Ectodermal cell (in vitro differentiated cells): Measurements from ENCODE around the gene CTNNA3.
"Not testable (repeated sequence)": the region's sequence is repeated elsewhere in the genome, so short reads cannot be mapped to it uniquely, and the experiment has no call there.

Source experiments
- H3K27ac ChIP-seq: 2 replicates; pipeline ENCODE4 v1.7.0; 2013; ENCODE audit warnings: mild to moderate bottlenecking, low read depth, low read length; ENCODE audit not compliant: insufficient read depth, poor library complexity, severe bottlenecking
- H3K27me3 ChIP-seq: 2 replicates; pipeline ENCODE4 v1.7.0; 2013; ENCODE audit warnings: mild to moderate bottlenecking, low read length; ENCODE audit not compliant: insufficient read depth, control insufficient read depth, poor library complexity, severe bottlenecking
- H3K36me3 ChIP-seq: one replicate; pipeline ENCODE4 v1.7.0; 2013; ENCODE audit warnings: low read length; ENCODE audit not compliant: control insufficient read depth, insufficient read depth
- H3K4me1 ChIP-seq: one replicate; pipeline ENCODE4 v1.7.0; 2013; ENCODE audit warnings: low read length; ENCODE audit not compliant: control insufficient read depth, insufficient read depth
- H3K4me3 ChIP-seq: 2 replicates; pipeline ENCODE4 v1.7.0; 2013; ENCODE audit warnings: low read depth, low read length, control low read depth; ENCODE audit not compliant: insufficient read depth
- H3K9me3 ChIP-seq: 2 replicates; pipeline ENCODE4 v1.7.0; 2013; ENCODE audit warnings: mild to moderate bottlenecking, low read length, moderate library complexity; ENCODE audit not compliant: control insufficient read depth
- whole genome bisulfite sequencing, 2 experiments: methylation state at CpG; one replicate each; pipeline ENCODE4 v1.1.7; 2013; ENCODE audit warnings: missing lambda C conversion rate in 2 of 2; 5-methylcytosine and 5-hydroxymethylcytosine counted together

The CTNNA3 gene

DNA sequence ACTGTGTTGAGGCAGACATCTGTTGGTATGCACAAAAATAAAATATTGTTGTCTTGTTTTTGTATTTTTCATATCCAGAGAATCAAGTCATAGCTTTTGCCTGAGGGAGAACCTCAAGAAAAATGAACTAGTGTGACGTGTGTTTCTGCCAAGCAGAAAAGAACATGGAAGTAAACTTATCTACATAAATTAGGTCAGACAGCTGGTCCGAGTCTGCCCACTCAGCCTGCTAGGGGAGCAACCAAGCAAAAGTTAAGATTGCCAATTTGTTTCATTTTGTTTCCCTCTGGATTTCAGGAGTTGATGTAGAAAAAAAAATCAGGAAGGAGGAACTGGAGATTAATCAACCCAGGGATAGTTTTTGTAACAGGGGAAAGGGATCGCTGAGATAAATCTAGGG is 1342.6 kb downstream of the CTNNA3 start:
- H3K4me3 ChIP-seq = no peak overlapping the region
- 93 to 94% methylated on average over 3 of the region's 3 CpGs for WGBS, 2 experiments
- no peaks in the 10 kb centered on the region for H3K9me3 ChIP-seq
- no peaks in the 10 kb centered on the region for H3K36me3 ChIP-seq
- H3K27me3 ChIP-seq = no peaks in the 10 kb centered on the region
- no peaks in the 10 kb centered on the region for H3K4me1 ChIP-seq
- H3K27ac ChIP-seq = no peak overlapping the region

DNA sequence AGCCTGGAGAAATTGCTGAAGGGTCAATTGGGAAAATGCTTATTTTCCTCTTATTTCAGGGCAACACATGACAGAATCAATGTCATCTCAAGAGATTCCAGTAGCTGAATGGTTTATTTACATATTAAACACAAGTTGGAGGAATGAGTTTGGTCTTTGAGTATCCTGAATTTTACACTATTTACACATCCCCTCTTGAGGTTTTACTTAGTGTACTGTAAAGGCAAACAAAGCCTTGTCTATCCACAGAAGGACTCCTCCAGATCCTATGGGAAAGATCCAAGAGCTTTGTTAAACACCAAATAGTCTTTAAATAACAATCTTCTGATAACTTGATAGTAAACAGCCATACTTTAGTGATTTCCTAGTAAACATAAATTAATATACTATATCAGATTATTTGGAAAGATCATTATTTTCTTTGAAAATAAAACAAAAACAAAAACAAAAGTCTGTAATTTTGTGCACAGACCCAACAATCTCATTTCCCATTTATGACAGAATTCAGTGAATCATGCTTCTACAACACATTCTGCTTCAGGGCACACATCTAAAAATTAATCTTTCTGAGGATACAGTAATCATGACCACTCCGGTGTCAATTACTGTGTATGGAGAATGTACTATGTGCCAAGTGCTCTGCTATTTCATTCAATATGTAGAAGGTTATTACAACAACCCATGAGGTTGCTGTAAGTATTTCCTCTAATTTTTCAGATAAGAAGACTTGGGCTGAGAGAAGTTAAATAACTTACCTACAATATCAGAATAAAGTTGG is 1345.2 kb downstream of the CTNNA3 start:
- no peak overlapping the region for H3K4me3 ChIP-seq
- WGBS, 2 experiments = 86% methylated on average over 1 of the region's 1 CpG; no CpG with 5 or more reads in 1 of the 2 experiments
- H3K27ac ChIP-seq = no peak overlapping the region

DNA sequence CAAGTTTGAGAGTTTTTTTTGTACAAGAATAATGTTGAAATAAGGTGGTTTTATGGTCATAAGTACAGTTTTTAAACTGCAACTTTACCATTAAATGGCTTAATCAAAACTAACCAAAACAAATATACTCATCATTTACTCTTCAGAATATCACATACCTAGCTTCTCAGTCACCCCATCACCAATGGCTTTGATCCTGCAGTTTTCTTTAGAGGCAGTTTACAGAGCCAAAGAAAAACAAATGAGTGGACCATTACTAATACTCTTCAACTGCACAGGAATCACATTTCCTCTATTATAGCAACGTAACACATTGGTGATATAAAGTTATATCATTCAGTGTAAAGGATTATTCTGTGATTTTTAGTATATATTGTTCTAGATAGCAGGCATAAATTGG is 1346.3 kb downstream of the CTNNA3 start:
- H3K36me3 ChIP-seq = no peaks in the 10 kb centered on the region
- WGBS, 2 experiments = 86% methylated on average over 1 of the region's 1 CpG; no CpG with 5 or more reads in 1 of the 2 experiments
- no peaks in the 10 kb centered on the region for H3K9me3 ChIP-seq
- H3K4me1 ChIP-seq = no peaks in the 10 kb centered on the region
- no peak overlapping the region for H3K4me3 ChIP-seq
- no peaks in the 10 kb centered on the region for H3K27me3 ChIP-seq
- H3K27ac ChIP-seq = no peak overlapping the region

More for the DNA sequence above, 1345.2 kb downstream of the CTNNA3 start:
- Histone ChIP-seq H3K27me3 (no peaks in the 10 kb centered on the region), H3K36me3 (no peaks in the 10 kb centered on the region), H3K9me3 (no peaks in the 10 kb centered on the region), H3K4me1 (no peaks in the 10 kb centered on the region)

DNA sequence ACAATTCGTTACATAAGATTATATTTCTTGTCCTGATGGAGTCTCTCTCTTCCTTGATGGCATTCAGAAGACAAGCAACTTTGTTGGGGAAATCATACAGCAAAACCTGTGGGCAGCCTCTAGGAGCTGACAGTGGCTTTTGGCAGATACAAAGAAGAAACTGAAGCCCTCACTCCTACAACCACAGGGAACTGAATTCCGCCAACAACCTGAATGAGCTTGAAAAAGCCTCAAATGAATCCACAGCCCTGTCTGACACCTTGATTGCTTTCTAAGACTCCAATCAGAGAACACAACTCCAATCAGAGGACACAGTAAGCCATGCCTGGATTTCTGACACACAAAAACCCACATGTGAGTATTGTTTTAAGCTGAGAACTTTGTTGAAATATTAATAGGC is 1346.9 kb downstream of the CTNNA3 start:
- Histone ChIP-seq H3K36me3 (no peaks in the 10 kb centered on the region), H3K4me1 (no peaks in the 10 kb centered on the region), H3K4me3 (no peak overlapping the region), H3K27me3 (no peaks in the 10 kb centered on the region), H3K9me3 (no peaks in the 10 kb centered on the region), H3K27ac (no peak overlapping the region)
- WGBS, 2 experiments = 89 to 91% methylated on average over 2 of the region's 2 CpGs

DNA sequence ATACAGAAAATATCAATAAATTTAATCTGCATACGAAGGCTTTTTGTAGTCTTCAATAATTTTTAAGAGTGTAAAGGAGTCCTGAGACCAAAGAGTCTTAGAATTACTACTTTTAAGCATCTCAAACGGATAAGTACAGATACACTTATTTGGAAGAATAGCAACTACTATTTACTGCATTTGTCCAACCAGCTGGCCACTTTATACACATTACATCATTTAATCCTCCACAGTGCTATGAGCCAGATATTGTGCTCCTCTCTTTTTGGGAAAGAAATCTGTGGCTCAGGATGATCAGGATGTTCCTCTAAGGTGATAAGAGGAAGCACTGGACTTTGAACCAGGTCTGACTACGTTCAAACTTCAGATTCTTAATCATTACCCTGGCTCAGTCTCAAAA is 1358.8 kb downstream of the CTNNA3 start:
- no peak overlapping the region for H3K27ac ChIP-seq
- no peaks in the 10 kb centered on the region for H3K9me3 ChIP-seq
- H3K4me1 ChIP-seq = no peaks in the 10 kb centered on the region
- WGBS, 2 experiments = 57 to 65% methylated on average over 2 of the region's 3 CpGs
- no peaks in the 10 kb centered on the region for H3K36me3 ChIP-seq
- no peaks in the 10 kb centered on the region for H3K27me3 ChIP-seq
- no peak overlapping the region for H3K4me3 ChIP-seq

DNA sequence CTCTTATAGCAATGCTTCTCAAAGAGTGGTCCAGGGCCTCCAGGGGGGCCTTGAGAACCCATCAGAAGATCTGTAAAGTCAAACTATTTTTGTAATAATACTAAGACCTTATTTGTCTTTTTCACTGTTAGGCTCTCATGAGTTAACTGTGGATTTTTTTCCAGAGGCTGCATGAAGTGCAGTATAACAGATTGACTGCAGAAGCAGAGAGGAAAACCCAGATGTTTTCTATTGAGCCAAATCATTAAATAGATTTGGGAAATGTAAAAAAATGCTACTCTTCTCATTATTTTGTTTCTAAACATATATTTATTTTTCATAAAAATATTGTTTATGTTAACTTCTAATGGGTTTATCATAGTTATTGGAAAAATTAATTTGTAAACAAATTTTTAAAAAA is 1359.2 kb downstream of the CTNNA3 start:
- no peaks in the 10 kb centered on the region for H3K9me3 ChIP-seq
- H3K4me1 ChIP-seq = no peaks in the 10 kb centered on the region
- no peak overlapping the region for H3K27ac ChIP-seq
- no peak overlapping the region for H3K4me3 ChIP-seq
- H3K27me3 ChIP-seq = no peaks in the 10 kb centered on the region
- no peaks in the 10 kb centered on the region for H3K36me3 ChIP-seq

DNA sequence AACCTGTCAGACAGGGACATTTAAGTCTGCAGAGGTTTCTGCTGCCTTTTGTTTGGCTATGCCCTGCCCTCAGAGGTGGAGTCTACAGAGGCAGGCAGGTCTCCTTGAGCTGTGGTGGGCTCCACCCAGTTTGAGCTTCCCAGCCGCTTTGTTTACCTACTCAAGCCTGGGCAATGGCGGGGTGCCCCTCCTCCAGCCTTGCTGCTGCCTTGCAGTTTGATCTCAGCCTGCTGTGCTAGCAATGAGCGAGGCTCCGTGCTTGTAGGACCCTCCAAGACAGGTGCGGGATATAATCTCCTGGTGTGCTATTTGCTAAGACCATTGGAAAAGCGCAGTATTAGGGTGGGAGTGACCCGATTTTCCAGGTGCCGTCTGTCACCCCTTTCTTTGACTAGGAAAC is 1360.2 kb downstream of the CTNNA3 start:
- WGBS, 2 experiments = 93 to 97% methylated on average over 8 of the region's 8 CpGs
- H3K27me3 ChIP-seq, H3K36me3 ChIP-seq, H3K9me3 ChIP-seq, H3K4me3 ChIP-seq, H3K4me1 ChIP-seq, H3K27ac ChIP-seq: not testable (repeated sequence)

DNA sequence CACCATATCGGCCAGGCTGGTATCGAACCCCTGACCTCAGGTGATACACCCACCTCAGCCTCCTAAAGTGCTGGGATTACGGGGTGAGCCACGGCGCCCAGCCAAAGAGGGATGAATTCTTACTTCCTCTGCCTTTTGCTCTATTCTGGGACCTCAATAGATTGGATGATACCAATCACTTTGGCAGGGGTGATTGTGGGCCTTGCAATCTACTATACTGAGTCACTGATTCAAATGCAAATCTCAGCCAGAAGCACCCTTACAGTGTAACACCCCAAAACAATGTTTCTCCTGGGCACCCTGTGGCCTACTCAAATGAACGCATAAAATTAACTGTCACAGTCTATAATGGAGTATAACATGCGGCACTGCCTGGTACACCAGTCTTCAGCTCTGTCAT is 1366.8 kb downstream of the CTNNA3 start:
- Histone ChIP-seq H3K9me3 (no peaks in the 10 kb centered on the region), H3K27me3 (no peaks in the 10 kb centered on the region), H3K4me1 (no peaks in the 10 kb centered on the region), H3K27ac (no peak overlapping the region), H3K36me3 (no peaks in the 10 kb centered on the region), H3K4me3 (no peak overlapping the region)
- WGBS, 2 experiments = 82 to 86% methylated on average over 7 of the region's 7 CpGs

DNA sequence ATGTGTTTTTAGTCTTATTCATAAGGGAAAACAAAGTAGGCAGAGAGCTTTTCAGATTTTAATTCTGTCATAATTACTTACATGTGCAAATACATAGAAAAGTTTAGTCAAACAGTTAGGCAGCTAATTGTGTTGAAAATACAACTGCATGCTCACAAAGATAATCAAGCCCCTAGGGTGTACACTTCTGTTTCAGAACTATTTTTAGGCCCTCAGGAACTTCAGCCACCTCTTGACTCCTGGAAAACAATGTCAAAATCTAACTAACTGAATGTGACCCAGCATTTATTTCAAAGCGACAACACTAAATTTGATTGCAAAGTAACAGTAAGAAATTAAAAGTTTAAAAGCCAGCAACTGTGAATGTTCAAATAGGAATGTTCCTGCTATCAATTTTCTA is 1369.1 kb downstream of the CTNNA3 start:
- Histone ChIP-seq H3K27me3 (no peaks in the 10 kb centered on the region), H3K27ac (no peak overlapping the region), H3K4me1 (peaks cover 8% of the 10 kb centered on the region), H3K9me3 (no peaks in the 10 kb centered on the region), H3K36me3 (no peaks in the 10 kb centered on the region), H3K4me3 (no peak overlapping the region)
- WGBS, 2 experiments = 93% methylated on average over 1 of the region's 1 CpG; no CpG with 5 or more reads in 1 of the 2 experiments

DNA sequence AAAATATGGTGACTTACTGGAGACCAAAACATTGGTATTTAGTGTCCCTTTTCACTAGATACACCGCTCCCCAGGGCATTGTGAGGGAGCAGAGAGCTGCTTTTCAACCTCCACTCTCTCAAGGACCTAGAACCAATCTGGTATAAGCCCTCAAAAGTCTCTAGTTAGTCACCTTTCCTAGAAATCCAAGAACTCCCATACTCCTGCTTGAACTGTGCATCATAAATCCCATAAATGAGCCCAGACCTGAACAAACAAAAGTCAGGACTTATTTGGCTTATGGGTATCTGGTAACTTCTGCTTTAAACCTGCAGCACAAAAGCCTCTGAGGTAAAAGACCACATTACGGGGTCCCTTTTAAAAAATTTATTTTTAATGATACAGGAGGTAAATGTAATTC is 1373.2 kb downstream of the CTNNA3 start:
- H3K27me3 ChIP-seq = no peaks in the 10 kb centered on the region
- H3K9me3 ChIP-seq = no peaks in the 10 kb centered on the region
- H3K27ac ChIP-seq = no peak overlapping the region
- H3K4me3 ChIP-seq = no peak overlapping the region
- H3K36me3 ChIP-seq = no peaks in the 10 kb centered on the region
- 93 to 95% methylated on average over 1 of the region's 2 CpGs for whole genome bisulfite sequencing, 2 experiments
- peaks cover 10% of the 10 kb centered on the region for H3K4me1 ChIP-seq
